ENCODE measurements around the gene SNX1. TPM values are rescaled to one million over a fixed set of nuclear protein-coding genes. Genes with fewer than 3 reads are reported as not detected.

SNX1 gene
- 71.1 to 80.1 TPM (median 74.8 TPM) in 5 replicates for total RNA-seq (2022; extraction: Qiagen RNA extraction)

GRCh38 chr15:64095795-64096667 lies at the start of gene SNX1:
SNX1 (plus strand) TSS chr15:64095982; CDS start chr15:64096014, 32 bp downstream.

GRCh38 chr15:64046421-64047153 lies 49.2 kb upstream of the SNX1 start, which contains the start of gene DAPK2:
DAPK2 (minus strand) TSS chr15:64046485; CDS start chr15:64040261, 6,224 bp downstream.

GRCh38 chr15:64093627-64094417 lies 2.0 kb upstream of the SNX1 start, which contains the start of gene CIAO2A:
CIAO2A (minus strand) TSS chr15:64093838; CDS start chr15:64093768, 70 bp downstream.

GRCh38 chr15:64151727-64152506 lies 56.1 kb downstream of the SNX1 start, which contains the start of gene SNX22:
SNX22 (plus strand) TSS chr15:64151731; CDS start chr15:64151776, 45 bp downstream.

GRCh38 chr15:64162869-64163658 lies 67.3 kb downstream of the SNX1 start, which contains the start of gene PPIB:
PPIB (minus strand) TSS chr15:64163022; CDS start chr15:64162986, 36 bp downstream.

Other genes with a start within 250 kb of the SNX1 start
- gene DAPK2, start 49.5 kb upstream of the SNX1 start, total RNA-seq (2022; extraction: Qiagen RNA extraction): 2.8 to 4.2 TPM (median 3.7 TPM) in 5 replicates
- gene CIAO2A, start 2.1 kb upstream of the SNX1 start, total RNA-seq (2022; extraction: Qiagen RNA extraction): 110 to 169 TPM (median 116 TPM) in 5 replicates
- 0.49 to 1.2 TPM (median 0.95 TPM) in 5 replicates for gene SNX22, start 55.7 kb downstream of the SNX1 start, total RNA-seq (2022; extraction: Qiagen RNA extraction)
- 768 to 824 TPM (median 796 TPM) in 5 replicates for gene PPIB, start 67.0 kb downstream of the SNX1 start, total RNA-seq (2022; extraction: Qiagen RNA extraction)

Measured in A549 treated with AZD2906 at 1 μM for 4 hours (cell line).